HS-5 (cell line): ENCODE results near the gene CHAD.

ENCODE experiments used
- DNase-seq: peaks from one replicate; pipeline ENCODE4 v3.0.0-alpha.2; 2012; ENCODE audit warnings: low read depth

Gene CHAD

DNA sequence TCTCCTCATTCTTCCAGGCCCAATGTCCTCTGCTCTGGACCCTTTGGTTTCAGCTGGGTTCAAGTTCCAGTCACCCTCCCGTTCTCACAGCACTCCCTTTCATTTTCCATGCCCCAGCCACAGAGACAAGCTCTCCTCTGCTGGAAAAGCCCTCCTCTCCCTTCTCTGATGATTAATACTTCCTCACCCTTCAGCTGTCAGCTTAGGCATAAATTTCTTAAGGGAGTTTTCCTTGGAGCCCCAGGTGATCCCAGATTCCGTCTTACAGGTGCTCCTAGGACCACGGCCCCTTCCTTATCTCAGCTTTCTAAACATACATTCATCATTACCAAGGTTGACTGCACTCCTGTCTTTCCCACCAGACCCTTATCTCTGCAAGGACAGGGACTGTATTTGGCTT is 10.4 kb downstream of the CHAD start:
- DNase-seq: no peak

- no peak for DNase-seq
Observed at GRCh38 chr17:50457621-50458020, 11.1 kb downstream of the CHAD start.

- DNase-seq: no peak
Observed at GRCh38 chr17:50453901-50454300, 14.8 kb downstream of the CHAD start.

GRCh38 chr17:50452630-50453300 is 15.9 kb downstream of the CHAD start:
- DNase-seq: no peak

- DNase-seq: no peak
Observed at GRCh38 chr17:50451943-50452629, 16.6 kb downstream of the CHAD start.

DNA sequence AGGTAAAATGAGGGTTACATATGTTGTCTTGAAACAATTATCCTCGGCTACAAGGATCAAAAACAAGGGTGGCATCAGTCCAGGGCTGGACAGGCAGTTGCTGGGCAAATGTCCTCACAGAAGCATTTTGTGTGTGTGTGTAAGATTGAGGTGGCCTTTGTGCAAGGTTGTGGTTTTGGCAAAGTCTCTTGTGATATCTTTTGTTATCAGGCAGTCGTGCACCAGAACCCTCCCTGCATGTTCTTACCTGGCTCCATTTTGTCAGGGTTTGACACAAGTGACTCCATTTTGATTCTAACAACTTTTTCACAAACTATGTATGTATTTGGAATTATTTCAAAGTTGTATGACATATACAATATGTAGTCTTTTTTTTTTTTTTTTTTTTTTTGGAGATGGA is 20.0 kb downstream of the CHAD start:
- no peak for DNase-seq

GRCh38 chr17:50447870-50448595 is 20.6 kb downstream of the CHAD start:
- no peak for DNase-seq

GRCh38 chr17:50445730-50446325 is 22.9 kb downstream of the CHAD start:
- no peak for DNase-seq

GRCh38 chr17:50444841-50445715 is 23.6 kb downstream of the CHAD start:
- no peak for DNase-seq

DNA sequence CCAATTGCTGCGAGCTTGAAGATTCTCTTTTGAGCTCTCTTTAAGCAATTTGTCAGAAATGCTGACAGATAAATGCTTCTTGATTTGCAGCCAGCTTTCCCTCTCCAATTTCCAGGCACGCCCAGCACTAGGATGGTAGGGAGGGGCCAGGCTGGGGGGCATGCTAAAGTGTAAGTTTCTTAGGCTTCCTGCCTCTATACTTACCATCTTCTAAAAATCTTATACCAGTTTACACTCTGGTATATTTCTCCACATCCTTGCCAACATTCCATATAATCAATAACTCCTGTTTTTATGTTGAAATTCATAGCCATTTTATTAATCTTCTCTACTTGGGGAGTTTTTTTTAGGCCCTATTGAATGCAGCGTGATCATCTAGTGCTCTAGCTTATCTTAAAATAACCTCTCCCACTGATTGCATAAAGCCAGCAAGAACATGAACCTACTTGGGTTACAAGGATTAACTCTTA is 25.1 kb downstream of the CHAD start:
- DNase-seq: no peak

DNA sequence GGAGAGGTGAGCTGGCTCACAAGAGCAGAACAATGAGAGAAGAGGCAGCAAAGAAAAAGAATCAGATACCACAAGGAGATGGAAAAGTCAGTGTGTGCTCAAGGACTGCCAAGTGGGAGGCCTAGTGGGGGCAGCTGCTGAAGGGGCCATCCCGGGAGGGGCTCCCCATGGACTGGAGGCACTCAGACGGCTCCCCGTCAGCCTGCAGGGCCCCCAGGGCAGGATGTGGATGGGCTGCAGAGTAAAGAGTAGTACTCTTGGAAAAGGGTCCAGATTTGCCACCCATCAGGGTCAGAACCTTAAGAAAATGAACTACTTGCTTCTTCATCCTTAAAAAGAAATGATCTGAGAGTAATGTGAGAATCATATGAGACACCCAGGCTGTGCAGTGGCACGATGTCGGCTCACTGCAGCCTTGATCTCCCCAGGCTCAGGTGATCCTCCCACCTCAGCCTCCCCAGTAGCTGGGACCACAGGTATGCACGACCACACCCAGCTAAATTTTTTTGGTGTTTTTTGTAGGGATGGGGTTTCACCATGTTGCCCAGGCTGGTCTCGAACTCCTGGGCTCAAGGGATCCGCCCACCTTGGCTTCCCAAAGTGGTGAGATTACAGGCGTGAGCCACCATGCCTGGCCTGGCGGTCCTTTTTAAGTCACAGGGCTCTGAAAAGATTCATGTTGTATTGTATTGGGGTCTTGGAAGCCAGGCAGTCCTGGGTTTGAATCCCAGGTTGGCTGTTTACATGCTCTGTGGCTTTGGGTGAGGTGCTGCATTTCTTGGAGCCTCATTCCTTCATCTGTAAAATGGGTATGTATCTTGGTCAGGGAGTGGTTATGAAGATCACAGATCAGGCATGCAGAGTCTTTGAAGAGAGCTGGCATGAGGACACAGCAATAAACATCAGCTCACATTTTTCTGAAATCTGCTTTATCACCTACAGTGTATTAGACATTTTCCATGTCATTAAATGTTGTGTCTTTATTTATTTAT is 27.5 kb downstream of the CHAD start:
- DNase-seq: no peak

DNA sequence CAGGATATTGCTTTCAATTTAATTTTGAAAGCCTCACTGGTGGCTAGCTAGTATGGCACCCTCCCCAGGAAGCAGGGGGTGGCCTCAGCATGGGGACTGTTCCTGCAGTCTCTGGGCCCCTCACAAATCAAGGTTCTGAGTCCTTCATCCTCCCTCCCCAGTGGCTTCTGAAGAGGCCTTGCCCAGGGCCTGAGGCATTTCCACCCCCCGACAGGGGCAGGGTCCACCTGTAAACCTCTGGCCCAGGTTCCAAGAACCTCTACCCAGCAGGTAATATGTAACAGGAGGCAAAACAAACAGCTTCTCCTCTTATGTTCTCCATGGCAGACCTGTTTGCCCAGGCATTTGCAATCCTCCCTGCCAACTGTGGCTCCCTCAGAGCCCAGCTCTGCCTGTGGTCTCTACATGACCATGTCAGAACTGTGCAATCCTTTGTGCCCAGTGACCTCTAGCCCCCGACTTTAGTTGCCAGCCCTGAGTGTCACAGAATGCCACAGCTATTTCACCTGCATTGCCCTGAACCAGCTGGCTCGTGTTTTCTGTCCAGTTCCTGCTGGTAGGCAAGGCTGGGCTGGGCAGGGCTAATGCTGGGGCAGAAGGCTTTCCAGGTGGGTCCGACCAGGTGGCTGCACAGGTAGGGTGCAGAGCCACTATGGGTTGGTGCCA is 28.4 kb downstream of the CHAD start:
- DNase-seq: no peak

GRCh38 chr17:50439008-50439407 is 29.7 kb downstream of the CHAD start:
- no peak for DNase-seq

DNA sequence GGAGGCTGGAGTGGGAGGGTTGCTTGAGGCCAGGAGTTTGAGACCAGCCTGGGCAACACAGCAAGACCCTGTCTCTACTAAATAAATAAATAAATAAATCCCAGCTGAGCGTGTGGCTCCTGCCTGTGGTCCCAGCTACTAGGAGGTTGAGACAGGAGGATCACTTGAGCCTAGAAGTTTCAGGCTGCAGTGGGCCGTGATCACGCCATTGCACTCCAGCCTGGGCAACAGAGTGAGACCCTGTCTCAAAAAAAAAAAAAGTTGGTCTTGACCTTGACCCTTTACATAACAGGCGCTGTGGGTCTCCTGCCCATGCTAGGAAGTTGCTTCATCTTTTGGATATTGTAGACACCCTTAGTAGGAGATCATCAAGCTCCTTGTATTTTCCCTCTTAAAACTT is 31.3 kb downstream of the CHAD start:
- no peak for DNase-seq

- no peak for DNase-seq
Observed at GRCh38 chr17:50432125-50432762, 36.4 kb downstream of the CHAD start.

DNA sequence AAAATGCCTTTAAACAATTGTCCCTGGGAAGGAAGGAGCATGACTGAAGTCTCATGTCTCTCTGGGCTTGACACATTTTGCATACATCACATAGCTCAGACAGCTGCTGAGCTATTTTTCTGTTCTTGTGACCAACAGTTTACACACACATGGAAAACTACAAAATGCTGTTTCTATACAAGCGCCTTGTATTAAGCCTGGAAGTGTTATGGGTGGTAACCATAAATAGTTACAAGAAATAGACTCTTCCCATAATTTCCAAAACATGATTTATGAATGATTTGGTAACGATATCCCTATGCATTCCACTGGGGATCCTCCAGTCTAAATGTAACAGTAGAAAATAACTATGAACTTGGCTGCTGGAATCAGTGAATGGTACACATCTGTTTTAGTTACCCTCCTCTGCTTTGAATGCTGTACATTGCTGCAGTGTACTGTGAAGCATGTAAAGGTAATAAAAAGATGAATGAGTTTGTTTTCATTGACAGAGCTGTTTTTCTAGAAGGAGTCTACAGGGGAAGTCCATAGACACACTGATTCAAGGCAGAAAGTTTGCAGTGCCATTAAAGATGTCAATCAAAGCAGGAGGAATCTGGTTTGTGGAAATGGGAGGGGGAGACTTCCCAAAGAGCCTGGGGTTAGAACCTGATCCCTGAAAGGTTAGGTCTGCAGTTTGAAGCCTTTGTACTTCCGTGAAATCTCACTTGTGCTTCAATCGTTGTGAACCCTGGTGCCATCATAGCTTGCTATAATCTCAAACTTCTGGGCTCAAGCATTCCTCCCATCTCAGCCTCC is 37.7 kb downstream of the CHAD start:
- DNase-seq: no peak

DNA sequence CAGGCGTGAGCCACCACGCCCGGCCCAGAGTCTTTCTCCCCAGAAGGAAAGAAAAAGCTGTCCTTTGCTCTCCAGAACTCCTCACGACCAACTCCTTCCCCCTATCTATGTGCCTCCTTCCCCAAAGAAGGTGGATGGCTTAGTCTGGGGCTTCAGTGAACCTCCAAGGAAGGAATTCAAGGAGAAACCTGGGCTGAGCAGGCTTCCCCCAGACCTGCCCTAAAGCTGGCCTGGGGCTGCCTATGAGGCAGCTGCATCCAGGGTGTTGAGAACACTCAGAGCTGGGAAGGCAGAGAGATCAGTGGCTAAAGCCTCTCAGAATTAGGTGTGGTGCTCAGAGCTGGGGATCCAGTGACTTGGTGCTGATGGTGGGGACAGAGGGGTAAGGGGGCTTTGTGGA is 38.9 kb downstream of the CHAD start:
- no peak for DNase-seq

DNA sequence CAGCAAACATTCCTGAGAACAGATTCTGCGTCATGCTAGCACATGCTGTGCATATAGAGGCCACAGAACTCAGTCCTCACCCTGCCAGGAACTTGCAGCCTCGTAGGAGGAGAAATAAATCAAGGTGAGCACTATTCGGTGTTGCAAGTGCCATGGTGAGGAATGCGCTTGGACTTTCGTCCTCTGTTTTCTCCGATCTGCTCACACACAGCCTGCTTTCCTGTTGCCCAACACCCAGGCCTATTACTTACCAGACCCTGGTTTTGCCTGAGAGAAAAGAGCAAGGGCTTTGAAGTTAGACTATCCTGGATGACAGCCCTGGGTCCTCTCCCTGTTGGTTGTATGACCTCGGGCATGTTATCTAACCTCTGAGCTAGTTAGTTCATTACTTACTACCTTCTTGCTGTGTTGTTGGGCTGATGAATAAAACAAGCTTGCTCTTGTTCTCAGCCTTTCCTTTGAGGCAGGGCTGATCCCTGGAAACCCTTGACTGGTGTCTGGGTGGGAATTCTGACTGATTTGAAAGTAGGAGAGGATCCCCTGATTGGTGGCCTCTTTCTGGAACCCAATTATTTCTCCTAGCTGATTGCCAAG is 39.8 kb downstream of the CHAD start:
- DNase-seq: no peak
